HG03565 (cell line): Measurements from ENCODE around the gene CDK13.
A peak's percentile ranks its signal among the peaks of the same experiment; 100 is the strongest.

ENCODE experiments used
- ATAC-seq: cut with Tn5 transposase; IDR thresholded peaks from one replicate; pipeline ENCODE4 v1.9.1; 2021; ENCODE audit warnings: mild to moderate bottlenecking, moderate library complexity; ENCODE audit not compliant: unreplicated experiment

Gene CDK13

GRCh38 chr7:39948956-39949928 lies 814 bp upstream of the CDK13 start:
- peak; percentile 63 for ATAC-seq

GRCh38 chr7:39950473-39951225 lies 593 bp downstream of the CDK13 start:
- no peak for ATAC-seq

GRCh38 chr7:39951226-39952194 lies 1.5 kb downstream of the CDK13 start:
- ATAC-seq: peak; percentile 22

GRCh38 chr7:39952374-39952773 lies 2.3 kb downstream of the CDK13 start:
- no peak for ATAC-seq

- ATAC-seq: no peak
Measured at GRCh38 chr7:39952803-39953202, 2.7 kb downstream of the CDK13 start.

- ATAC-seq: no peak
Measured at GRCh38 chr7:39954694-39955093, 4.6 kb downstream of the CDK13 start.

- ATAC-seq: no peak
Measured at GRCh38 chr7:39958038-39958437, 8.0 kb downstream of the CDK13 start.

- no peak for ATAC-seq
Measured at GRCh38 chr7:39967406-39968161, 17.5 kb downstream of the CDK13 start.

- no peak for ATAC-seq
Measured at GRCh38 chr7:39969431-39969830, 19.4 kb downstream of the CDK13 start.

- ATAC-seq: peak; percentile 40
Measured at GRCh38 chr7:39971924-39972323, 21.9 kb downstream of the CDK13 start.

- ATAC-seq: no peak
Measured at GRCh38 chr7:39973801-39974200, 23.7 kb downstream of the CDK13 start.

GRCh38 chr7:39978230-39978934 lies 28.3 kb downstream of the CDK13 start:
- no peak for ATAC-seq

- no peak for ATAC-seq
Measured at GRCh38 chr7:39979406-39980073, 29.5 kb downstream of the CDK13 start.

- ATAC-seq: no peak
Measured at GRCh38 chr7:39985398-39985918, 35.4 kb downstream of the CDK13 start.

GRCh38 chr7:39987641-39988347 lies 37.7 kb downstream of the CDK13 start:
- no peak for ATAC-seq

- no peak for ATAC-seq
Measured at GRCh38 chr7:40000734-40001315, 50.8 kb downstream of the CDK13 start.

- ATAC-seq: no peak
Measured at GRCh38 chr7:40001649-40002048, 51.6 kb downstream of the CDK13 start.

GRCh38 chr7:40003597-40003996 lies 53.5 kb downstream of the CDK13 start:
- no peak for ATAC-seq
